DMS53 treated with DMSO at 0.1 percent for 48 hours (cell line): ENCODE results near the gene LSM14A.
"Not testable (repeated sequence)": the region's sequence is repeated elsewhere in the genome, so short reads cannot be mapped to it uniquely, and the experiment has no call there.

Source experiments
- DNase-seq: peaks from one replicate; lab custom pipeline; 2025; ENCODE audit not compliant: unreplicated experiment; lab: John Stamatoyannopoulos, UW

LSM14A gene

DNA sequence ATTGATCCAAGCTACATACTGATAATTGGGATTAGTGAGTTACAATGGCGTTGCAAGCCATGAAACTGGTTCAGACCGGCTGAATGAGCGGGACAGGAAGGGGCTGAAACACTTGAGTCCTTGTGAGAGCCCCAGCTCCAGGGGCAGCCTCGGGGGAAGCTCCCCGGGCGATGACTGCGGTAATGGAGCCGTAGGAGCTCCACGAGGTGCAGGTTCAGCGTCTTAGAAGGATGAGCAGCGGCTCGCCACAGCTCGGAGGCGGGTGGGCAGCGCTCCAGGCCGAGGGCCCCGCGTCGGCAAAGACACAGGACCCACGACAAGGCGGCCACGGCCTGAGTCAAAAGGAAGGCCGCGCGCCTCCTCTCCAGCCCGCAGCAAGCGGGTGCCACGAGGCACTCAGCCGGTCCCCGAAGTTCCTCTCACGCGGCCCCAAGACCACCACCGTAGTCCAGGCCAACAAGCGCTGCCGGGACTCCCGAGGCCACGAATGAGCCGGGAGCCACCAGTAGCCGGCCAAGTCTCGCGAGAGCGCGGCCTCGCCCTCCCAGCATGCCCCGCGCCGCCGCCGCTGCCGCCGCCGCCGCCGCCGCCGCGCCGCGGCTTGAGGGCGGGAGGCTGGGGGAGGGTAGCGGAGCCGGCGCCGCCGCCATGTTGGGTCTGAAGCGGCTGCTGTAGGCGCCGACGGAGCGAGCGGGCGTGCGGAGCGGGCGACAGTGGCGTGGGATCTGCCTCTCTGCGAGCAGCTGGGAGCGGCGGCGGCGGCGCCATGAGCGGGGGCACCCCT is at the start of gene LSM14A:
TSS of gene LSM14A (plus strand) at position 628 of the 784 bp plus-strand sequence. CDS start at position 767, 139 bp downstream.
- DNase-seq = peak; percentile 79

DNA sequence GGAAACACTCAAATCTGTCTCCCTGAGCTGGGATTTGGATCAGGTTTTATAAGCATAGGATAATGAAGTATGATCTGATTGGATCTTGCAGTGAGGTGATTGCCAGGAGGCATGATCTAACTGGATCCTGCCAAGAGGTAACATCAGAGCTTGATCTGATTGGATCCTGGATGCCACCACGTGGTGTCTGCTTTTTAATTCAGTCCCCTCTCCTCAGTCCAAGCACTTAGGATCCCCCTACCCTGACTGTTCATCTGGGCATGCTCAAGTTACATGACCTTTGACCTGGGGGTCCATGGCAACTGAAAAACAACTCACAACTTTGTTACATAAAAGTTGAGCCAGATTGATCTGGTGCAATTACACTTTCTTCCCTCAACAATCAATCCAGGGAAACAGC is 47.5 kb upstream of the LSM14A start:
- DNase-seq = no peak

- DNase-seq = no peak
These were observed 45.3 kb upstream of the LSM14A start for GRCh38 chr19:34126966-34127365.

GRCh38 chr19:34127684-34128189 is 44.6 kb upstream of the LSM14A start:
- no peak for DNase-seq

DNA sequence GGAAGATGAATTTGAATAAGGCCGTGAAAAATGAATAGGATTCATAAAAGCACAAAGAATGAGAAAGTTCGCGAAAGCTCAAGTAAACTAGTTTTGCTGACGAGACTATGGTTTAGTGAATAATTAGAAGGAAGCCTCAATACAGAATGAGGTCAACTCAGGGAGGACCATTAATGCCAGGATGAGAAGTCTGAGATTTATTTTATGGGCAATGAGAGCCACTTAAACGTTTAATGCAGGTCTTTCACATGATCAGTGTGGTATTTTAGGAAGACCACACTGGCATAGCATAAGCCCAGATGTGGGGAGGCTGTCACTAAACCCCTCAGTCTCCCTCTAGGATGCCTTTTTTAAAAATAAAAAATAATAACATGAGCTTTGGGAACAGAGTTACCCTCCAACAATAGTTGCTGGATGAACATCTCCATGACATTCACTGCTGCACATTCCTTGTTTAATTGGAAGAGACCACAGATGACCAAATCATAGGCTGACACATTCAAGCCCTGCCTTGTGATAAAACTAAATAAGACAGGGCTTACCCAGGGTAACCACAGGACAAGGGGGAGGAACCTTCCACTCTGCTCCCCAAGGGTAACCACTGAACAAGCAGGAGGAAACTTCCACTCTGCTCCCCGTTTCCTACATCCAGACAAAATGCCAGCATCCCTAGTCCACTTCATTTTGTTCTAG is 43.6 kb upstream of the LSM14A start:
- no peak for DNase-seq

DNA sequence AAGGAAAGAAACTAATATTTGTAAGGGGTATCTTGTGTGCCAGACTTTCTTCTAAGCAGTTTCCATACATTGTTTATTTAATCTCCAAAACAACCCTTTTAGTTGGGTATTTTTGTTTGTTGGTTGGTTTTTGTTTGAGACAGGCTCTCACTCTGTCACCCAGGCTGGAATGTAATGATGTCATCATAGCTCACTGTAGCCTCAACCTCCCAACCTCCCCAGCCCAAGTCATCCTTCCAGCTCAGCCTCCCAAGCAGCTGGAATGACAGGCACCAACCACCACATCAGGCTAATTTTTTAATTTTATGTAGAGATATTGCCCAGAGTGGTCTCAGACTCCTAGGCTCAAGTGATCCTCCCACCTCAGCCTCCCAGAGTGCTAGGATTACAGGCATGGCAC is 41.2 kb upstream of the LSM14A start:
- no peak for DNase-seq

- DNase-seq = not testable (repeated sequence)
These were observed 40.2 kb upstream of the LSM14A start for GRCh38 chr19:34132145-34132544.

- not testable (repeated sequence) for DNase-seq
These were observed 39.6 kb upstream of the LSM14A start for GRCh38 chr19:34132706-34133105.

GRCh38 chr19:34134190-34135053 is 37.9 kb upstream of the LSM14A start:
- DNase-seq = no peak

DNA sequence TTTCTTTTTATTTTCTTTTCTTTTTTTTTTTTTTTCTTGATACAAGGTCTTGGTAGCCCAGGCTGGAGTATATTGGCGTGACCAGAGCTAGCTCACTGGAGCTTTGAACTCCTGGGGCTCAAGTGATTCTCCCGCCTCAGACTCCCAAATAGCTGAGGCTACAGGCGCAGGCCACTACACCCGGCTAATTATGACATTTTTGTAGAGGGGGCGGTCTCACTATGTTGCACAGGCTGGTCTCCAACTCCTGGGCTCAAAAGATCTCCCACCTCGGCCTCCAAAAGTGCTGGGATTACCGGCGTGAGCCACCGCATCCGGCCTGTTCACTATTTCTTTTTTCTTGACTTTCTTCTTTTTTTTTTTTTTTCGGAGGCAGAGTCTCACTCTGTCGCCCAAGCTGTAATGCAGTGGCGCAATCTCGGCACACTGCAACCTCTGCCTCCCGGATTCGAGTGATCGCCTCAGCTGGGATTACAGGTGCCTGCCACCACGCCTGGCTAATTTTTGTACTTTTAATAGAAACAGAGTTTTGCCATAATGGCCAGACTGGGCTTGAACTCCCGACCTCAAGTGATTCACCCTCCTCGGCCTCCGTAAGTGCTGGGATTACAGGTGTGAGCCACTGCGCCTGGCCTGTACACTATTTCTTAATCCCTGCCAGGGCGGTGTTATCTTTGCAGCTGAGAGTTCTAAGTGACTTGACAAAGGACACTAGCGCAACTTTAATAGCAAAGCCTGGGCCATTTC is 37.1 kb upstream of the LSM14A start:
- DNase-seq = no peak

DNA sequence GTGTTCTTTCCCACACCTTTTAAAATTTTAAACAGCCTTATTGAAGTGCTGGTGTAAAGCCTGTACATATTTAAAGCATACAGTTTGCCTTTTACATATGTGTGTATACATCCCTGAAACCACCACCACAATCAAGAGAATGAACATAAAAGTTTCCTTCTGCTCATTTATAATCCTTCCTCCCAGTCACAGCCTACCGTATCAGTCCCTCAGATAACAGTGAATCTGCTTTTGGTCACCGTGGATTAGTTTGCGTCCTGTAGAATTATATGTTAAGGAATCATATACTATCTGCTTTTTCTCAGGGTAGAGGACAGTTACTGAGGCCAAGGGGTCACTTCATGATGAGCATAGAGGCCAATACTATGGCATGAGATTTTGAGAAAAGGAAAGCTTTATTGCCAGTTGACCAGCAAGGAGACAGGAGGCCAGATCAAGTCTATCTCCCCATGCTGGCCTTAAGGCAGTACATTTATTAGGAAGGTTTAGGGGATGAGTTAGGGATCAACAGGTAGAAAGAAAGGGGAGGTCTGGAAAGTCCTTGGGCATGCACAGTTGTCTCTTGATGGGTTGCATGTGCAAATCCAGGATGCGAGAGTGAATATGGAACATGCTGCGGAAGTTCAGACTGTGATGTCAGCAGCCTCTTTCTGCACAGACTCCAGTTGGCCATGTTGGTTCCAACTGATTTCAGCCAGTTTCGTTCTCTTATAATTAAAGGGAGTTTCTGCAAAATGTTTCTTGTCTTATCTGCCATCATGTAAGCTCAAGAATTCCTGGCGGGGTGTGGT is 36.3 kb upstream of the LSM14A start:
- DNase-seq = no peak

- DNase-seq = no peak
These were observed 31.3 kb upstream of the LSM14A start for GRCh38 chr19:34141025-34141424.

GRCh38 chr19:34142440-34142839 is 29.9 kb upstream of the LSM14A start:
- DNase-seq = no peak

DNA sequence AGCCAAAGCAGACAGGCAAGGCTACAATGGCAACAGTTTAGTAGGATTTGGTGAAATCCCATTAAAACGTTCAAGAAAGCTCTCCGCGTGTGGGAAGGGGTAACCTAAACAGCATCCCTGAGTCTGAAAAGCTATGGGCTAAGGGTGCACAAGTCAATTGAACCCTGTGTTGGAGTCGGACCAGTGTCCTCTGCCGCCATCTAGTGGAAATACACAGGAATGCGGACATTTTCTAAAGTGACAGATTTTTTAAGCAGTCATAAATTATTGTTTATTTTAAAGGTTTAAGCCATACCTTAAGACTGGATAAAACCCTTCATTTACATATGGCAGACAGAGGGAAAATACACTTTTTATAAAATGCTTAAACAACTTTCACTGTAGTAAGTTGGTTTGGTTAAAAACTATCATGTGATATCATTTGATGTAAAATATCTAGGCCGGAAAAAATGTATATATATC is 26.5 kb upstream of the LSM14A start:
- peak; percentile 60 for DNase-seq

DNA sequence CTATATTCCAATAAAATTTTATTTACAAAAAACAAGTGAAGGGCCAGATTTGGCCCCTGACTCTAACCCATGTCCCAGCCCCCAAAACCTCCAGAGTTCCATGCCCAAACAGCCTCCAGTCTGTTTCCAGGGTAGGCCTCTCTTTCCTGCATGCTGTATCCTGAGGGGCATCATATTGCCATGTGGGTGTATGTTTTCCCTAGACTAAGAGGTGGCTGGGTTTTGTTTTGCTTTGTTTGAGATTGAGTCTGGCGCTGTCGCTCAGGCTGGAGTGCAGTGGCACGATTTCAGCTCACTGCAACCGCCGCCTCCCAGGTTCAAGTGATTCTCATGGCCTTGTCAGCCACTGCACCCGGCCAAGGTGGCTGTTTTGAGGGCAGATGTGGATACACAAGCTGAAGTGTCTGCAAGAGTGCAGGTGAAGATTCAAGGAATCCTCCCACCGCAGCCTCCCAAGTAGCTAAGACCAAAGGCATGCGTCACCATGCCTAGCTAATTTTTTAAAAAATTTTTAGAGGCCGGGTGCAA is 23.6 kb upstream of the LSM14A start:
- no peak for DNase-seq

DNA sequence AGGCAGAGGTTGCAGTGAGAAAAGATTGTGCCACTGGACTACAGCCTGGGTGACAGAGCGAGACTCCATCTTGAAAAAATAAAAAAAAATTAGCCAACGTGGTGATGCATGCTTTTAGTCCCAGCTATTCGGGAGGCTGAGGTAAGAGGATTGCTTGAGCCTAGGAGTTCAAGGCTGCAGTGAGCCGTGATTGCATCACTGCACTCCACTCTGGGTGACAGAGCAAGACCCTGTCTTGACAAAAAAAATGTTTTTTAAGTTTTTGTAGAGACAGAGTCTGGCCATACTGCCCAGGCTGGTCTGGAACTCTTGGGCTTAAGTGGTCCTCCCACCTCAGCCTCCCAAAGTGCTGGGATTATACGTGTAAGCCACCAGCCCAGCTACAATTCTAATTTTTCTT is 22.4 kb upstream of the LSM14A start:
- DNase-seq = no peak

DNA sequence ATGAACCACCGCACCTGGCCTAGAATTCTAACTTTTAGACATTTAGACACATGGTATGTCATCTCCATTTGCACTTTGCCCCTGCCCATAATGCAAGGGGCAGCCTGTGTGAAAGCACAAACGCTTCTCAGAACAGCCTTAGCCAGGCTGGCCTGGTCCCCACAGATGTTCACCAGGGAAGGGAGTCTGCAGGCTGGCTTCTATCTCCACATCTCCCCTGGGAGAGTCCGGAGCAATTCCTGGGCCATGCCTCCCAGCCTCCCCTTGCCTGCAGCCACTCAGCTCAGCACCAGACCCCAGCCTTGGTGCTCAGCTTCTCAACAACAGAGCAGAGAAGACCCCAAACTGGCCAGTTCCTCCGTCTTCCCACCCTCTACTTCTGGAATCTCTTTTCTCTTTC is 21.7 kb upstream of the LSM14A start:
- DNase-seq = no peak

GRCh38 chr19:34151439-34151838 is 20.9 kb upstream of the LSM14A start:
- no peak for DNase-seq

DNA sequence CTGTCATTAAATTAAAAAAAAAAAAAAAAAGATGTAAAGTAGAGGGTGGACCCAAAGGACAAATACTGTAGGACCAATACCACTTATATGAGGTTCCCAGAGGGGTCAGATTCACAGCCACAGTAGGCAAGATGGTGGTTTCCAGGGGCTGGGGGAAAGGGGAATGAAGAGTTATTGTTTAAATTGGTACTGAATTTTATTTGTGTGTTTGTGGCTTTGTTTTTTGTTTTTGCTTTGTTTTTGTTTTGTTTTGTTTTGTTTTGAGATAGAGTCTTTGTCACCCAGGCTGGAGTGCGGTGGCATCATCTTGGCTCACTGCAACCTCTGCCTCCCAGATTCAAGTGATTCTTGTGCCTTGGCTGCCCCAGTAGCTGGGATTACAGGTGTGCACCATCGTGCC is 17.9 kb upstream of the LSM14A start:
- DNase-seq = no peak
